GM21381 (cell line): Measurements from ENCODE around the gene AGAP1.

Source experiments
- ATAC-seq: cut with Tn5 transposase; IDR thresholded peaks from one replicate; pipeline ENCODE4 v1.9.1; 2021; ENCODE audit warnings: mild to moderate bottlenecking, moderate library complexity; ENCODE audit not compliant: unreplicated experiment

Gene AGAP1

GRCh38 chr2:235546151-235546435 is 52.2 kb downstream of the AGAP1 start:
- ATAC-seq, result no peak

GRCh38 chr2:235546436-235546835 is 52.6 kb downstream of the AGAP1 start:
- no peak for ATAC-seq

GRCh38 chr2:235549735-235550377 is 56.0 kb downstream of the AGAP1 start:
- ATAC-seq, result no peak

- ATAC-seq, result no peak
Measured at GRCh38 chr2:235550378-235550760, 56.5 kb downstream of the AGAP1 start.

GRCh38 chr2:235550946-235551345 is 57.1 kb downstream of the AGAP1 start:
- ATAC-seq, result no peak

- no peak for ATAC-seq
Measured at GRCh38 chr2:235551965-235552364, 58.1 kb downstream of the AGAP1 start.

GRCh38 chr2:235552671-235553070 is 58.8 kb downstream of the AGAP1 start:
- ATAC-seq, result no peak

- no peak for ATAC-seq
Measured at GRCh38 chr2:235553291-235553690, 59.4 kb downstream of the AGAP1 start.

GRCh38 chr2:235553696-235554100 is 59.9 kb downstream of the AGAP1 start:
- no peak for ATAC-seq

- no peak for ATAC-seq
Measured at GRCh38 chr2:235554385-235554784, 60.5 kb downstream of the AGAP1 start.

GRCh38 chr2:235554936-235555335 is 61.1 kb downstream of the AGAP1 start:
- no peak for ATAC-seq

GRCh38 chr2:235555371-235555770 is 61.5 kb downstream of the AGAP1 start:
- ATAC-seq, result no peak

GRCh38 chr2:235556086-235556485 is 62.2 kb downstream of the AGAP1 start:
- ATAC-seq, result no peak

GRCh38 chr2:235556901-235557300 is 63.1 kb downstream of the AGAP1 start:
- no peak for ATAC-seq

- ATAC-seq, result no peak
Measured at GRCh38 chr2:235557903-235558302, 64.1 kb downstream of the AGAP1 start.

- ATAC-seq, result no peak
Measured at GRCh38 chr2:235558572-235558971, 64.7 kb downstream of the AGAP1 start.

GRCh38 chr2:235560345-235560744 is 66.5 kb downstream of the AGAP1 start:
- no peak for ATAC-seq

- no peak for ATAC-seq
Measured at GRCh38 chr2:235561450-235561849, 67.6 kb downstream of the AGAP1 start.

- no peak for ATAC-seq
Measured at GRCh38 chr2:235562065-235562747, 68.4 kb downstream of the AGAP1 start.

GRCh38 chr2:235563056-235563910 is 69.4 kb downstream of the AGAP1 start:
- no peak for ATAC-seq

- ATAC-seq, result no peak
Measured at GRCh38 chr2:235564066-235564465, 70.2 kb downstream of the AGAP1 start.
